Superior temporal gyrus (tissue), 1 donor: Measurements from ENCODE around the gene TNFSF11.
"Not testable (repeated sequence)": the region's sequence is repeated elsewhere in the genome, so short reads cannot be mapped to it uniquely, and the experiment has no call there.

Source experiments
- DNase-seq: peaks from one replicate; pipeline ENCODE4 v3.0.0-alpha.2; 2016; ENCODE audit errors: extremely low spot score

TNFSF11 gene, protein sequence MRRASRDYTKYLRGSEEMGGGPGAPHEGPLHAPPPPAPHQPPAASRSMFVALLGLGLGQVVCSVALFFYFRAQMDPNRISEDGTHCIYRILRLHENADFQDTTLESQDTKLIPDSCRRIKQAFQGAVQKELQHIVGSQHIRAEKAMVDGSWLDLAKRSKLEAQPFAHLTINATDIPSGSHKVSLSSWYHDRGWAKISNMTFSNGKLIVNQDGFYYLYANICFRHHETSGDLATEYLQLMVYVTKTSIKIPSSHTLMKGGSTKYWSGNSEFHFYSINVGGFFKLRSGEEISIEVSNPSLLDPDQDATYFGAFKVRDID

DNA sequence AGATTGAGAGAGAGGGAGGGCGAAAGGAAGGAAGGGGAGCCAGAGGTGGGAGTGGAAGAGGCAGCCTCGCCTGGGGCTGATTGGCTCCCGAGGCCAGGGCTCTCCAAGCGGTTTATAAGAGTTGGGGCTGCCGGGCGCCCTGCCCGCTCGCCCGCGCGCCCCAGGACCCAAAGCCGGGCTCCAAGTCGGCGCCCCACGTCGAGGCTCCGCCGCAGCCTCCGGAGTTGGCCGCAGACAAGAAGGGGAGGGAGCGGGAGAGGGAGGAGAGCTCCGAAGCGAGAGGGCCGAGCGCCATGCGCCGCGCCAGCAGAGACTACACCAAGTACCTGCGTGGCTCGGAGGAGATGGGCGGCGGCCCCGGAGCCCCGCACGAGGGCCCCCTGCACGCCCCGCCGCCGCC is at the start of gene TNFSF11:
Gene TNFSF11, plus strand, starts transcription at position 142 of the 400 bp plus-strand sequence. Its CDS starts 152 bp downstream, at position 294.
- DNase-seq = no peak

DNA sequence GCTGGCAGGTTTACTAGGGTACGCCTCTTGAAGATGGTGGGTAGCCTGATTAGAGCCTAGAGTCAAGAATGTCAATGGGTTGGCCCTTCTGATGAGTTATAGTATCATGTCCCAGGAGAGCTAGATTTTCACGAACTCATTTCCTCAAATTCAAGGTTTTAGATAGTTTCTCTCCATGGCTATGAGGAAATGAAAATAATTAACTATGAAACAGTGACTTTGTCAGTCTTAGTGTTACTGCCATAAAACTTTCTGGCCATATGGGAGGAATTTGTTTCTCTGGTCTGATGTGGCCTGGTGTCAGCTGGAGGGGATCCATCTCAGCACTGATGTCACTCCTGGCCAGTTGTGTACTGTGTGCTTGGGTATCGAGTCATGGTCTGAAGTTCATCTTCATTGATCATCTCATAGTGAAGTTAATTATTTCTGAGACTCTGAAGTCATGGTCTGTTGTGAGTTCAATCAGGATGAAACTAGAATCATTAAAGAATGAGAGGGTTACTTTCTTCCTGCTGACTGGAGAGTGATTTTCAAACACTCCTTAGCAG is 49.4 kb upstream of the TNFSF11 start:
- no peak for DNase-seq

DNA sequence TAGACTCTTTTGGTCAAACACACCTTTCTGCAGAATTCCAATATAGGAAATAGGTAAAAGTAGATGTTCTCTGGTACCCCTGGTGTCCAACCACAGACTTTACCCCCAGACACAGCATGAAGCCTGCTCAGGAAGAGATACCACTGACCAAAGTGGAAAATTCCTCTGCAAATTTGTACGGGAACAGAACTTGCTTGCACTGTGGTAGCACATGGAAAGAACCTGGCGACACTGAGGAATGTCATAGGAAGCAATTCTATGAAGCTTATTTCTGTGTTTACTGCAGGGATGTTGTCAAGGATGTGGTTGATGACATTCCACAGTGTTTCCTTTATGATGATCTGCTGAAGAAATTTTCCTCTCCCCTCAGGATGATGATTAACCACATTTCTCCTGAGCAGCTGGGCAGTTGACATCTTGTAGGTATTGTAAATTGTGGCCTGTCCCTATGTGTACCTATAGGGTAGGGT is 48.9 kb upstream of the TNFSF11 start:
- no peak for DNase-seq

DNA sequence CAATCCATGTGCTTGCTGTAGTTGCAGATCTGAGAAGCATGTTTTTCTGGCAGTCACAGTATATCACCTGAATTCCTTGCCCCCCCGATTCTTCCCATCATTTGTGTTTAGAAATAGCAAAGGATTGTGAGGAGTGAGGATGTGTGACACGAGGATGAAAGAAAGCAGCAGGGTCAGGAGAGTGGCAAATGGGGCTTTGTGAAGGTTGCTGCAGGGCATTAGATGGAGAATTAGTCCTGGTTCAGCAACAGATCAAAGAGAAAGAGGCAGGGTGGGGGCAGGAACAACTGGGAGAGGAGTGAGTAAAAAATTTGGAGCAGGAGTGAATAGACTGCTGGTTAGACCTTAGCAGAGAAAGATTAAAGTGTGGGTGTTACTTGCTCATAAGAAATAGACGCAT is 47.7 kb upstream of the TNFSF11 start:
- no peak for DNase-seq

DNA sequence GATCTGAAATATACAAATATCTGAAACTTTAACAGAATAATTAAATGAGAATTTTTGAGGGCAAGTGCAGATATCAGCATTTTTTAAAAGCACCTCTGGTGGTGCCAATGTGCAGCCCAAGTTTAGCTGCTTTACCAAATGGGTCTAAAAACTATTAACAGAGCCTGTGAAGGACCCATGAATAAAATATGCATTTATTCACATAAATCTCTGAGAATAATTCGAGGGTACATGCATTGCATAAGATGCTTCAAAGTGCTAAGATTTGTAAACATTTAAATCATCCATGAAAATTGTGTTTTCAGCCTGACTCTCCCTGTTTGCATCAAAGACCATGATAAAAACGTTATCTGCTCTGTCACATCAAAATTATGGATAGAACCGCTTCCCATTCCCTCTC is 47.1 kb upstream of the TNFSF11 start:
- DNase-seq = no peak

DNA sequence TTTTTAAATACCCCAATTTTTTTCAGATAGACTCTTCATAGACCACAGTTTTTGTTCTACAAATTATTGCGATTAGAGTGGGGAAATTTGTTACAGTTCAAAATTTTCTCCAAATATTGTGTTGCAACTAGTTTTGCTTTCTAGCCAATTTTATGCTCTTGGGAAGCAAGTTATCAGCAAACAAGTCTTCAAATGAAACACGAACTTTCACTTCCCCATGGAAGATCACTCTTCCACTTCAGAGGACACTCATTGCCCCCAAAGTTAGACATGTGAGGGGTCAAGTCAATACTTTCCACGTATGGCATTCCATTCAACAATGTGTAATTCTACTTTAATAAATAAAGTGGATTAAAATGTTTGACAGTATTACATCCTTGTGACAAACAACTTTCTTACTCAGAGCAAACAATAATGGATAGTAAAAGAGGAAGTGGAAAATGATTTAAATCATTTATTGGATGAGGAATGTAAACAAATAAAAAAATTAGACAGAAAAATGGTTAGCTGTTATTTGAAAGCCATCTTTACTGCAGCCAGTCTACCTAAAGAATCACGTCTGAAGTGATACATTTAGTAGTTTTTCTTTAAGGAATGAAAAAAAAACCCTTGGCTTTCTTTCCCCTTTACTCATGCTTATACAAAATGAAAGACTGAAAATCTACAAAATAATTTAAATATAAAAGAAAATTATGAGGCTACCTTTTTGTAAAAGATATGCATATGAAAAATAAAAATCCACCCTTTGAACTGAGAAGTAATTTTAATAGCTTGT is 41.2 kb upstream of the TNFSF11 start:
- no peak for DNase-seq

DNA sequence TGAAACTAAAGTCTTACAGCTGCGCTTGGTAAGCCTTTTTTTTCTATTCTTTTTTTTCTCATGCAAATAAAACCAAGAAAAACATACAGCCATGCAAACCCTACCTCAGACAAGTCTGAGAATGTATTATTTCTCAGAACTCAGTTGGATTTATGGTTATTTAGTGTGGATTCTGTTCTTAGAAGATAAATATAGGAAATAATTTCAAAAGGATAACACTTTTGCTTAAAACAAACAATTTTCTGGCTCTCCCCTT is 40.7 kb upstream of the TNFSF11 start:
- DNase-seq = no peak

DNA sequence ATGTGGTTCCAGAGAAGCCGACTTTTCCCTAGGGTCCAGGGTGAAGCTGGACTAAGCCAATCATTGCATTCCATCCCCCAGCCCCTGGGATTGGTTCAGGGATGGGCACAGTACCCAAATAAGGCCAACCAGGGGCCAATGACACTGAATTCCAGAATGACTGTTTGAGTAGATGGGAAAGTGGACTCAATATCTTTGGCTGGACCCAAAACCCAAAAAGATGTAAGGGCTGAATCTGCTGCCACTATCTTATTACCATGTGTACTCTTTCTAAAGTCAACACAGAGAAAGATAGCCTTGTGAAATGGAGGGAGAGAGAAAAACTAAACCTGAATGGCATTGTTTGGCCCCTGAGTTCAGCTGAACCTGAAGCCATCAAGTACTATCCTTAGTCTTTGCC is 39.2 kb upstream of the TNFSF11 start:
- no peak for DNase-seq

DNA sequence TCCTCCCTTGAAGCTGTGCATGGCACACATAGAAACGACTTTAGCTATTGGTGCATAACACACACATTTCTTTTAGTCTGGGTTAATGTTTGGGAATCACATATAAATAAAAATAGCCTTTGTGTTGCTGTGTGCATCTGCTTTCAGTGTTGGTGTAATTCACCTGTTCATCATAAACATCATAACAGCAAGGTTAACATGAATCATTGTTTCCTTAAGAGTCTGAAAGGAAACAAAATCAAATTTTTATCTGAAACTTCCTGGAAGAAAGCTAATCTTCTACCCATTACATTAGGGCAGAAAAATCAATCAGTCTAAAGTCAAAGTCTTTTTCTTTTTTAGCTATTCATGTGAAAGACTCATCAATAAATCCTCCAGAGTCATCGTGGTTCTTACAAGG is 35.0 kb upstream of the TNFSF11 start:
- no peak for DNase-seq

DNA sequence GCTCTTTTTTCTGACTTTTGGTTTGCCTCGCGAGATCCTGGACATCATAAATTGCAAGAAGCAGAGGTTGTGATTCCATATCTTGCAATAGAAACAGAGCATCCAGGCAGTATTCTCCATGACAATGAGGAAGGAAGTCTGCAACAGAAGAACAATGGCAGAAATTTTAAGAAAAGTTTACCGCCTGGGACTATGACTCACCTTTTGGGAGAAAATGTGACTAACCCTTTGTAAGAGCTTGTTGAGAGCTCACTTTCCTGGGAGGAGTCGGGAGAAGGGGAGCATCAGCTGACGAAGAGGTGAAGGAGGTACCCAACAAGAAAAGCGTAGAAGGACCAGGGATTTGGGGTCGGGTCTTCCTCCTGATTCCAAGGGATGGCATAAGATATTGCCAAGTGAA is 34.3 kb upstream of the TNFSF11 start:
- DNase-seq = no peak

DNA sequence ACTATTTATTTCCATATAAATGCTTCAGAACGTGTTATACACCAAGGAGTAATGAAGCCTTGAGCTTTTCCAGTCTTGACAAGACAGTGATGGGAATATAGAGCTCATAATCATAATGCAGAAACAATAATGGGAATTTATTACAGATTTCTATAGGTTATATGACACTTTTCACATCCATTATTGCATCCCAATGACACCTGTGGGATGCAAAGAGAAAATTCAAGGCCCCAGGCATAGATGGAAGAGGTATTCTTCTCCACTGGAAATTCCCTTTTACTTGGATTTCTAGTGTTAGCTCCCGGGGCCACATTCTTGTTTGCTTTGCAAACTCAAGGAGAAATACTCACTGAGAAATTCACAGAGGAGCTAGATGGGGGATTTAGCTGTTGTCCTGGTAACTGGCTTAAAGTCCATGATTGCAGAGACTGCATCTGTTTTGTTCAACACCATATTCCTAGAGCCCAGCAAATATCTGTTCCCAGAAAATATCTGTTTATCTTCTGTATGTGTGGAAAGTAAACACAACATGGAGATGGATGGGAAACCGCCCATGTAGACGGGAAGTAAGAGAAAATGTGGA is 30.6 kb upstream of the TNFSF11 start:
- DNase-seq = no peak

DNA sequence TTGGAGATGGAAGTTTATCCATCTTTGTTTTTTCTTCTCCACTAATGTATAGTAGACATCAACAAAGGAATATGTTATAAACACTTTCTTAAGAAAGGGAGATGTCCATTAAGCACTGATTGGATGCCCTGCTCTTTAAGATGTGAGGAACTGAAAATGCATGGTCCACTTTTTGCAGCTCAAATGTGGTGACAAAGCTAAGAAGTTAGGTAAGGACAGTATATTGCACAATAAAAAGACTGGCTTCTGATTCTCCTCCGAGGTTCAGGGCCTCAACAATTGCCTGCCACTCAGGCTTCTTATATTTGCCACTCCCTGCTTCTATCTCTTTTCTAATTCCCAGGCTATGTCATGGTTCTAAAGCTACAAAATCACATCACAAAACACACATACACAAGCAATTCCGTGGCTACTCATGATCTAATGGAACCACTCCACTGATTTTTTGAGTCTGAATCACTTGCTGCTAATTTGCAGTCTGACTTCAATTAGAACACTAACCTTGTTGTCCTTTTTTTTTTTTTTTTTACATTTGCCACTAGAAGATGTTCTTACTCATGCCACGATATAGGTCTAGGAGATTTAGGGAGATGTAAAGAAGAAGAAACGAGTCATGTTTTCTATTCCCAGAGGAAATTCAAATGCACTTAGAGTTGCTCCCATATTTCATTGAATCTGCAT is 29.6 kb upstream of the TNFSF11 start:
- DNase-seq = no peak

DNA sequence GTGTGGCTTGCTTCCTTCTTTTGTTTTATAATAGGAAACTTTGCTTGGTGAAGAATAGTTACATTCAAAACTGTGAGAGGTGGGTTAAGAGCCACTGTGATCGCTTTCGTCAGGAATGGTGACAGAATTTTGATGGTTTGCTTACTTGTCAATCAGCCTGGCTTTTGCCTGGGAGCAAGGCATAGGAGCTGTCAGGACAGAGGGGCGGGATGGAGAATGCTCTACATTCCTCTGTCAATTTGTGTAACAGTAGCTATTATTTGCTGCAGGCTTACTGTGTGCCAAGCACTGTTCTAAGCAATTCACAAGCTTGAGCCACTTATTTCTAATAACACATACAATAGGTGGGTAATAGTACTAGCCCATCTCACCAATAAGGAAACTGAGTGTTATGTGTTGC is 28.1 kb upstream of the TNFSF11 start:
- DNase-seq = no peak

DNA sequence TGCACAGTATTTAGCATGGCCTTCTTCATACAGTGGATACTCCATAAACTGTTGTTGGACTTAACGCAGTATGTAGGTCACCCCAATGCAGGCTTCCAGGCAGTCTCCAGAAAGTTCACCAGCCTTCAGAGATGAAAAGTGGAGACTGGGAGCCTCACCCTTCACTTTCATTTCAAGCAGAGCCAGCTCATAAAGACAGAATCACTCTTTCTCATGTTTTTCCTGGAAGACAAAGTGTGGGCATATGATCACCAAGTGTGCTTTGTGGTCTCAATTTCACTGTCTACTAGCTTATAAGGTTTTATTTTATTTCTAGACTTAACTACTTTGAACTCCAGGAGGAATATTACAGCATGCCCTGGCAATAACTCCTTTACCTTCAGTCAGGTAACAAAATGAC is 26.3 kb upstream of the TNFSF11 start:
- DNase-seq = no peak

DNA sequence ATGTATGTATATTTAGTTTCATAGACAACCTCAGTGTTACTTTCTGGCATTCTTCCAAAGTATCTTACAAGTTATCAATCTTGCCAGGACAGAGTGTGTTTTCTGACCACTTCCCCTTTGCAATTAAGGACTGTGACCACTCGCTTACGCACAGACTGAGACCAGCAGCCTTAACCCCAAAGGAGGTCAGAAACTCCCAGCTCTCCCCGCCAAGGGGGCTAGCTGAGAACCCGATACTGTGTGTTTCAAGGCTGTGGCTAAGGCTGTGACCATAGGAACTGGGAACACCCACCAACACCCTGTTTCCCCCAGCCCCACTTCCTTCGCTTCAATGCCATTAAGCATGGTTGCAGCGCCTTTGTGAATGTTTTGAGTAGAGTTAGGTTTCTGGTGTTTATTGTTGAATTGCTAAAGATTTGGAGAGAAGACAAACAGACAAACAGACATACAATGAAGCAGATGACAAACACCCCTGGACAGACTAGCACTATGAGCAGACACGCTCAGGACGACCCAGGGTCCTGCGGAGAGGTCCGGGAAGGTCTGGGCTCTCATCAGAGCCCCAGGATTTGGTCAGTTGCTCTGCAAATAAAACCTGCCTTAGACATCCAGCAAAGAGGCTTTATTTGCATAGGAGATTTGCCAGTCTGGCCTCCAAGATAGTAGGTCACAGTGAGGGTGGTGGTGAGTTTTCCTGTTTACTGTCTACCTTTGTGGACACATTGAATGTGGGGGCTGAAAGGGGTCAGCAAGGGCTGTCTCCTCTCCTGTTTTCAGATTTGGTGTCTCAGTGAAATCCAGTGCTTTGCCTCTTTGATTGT is 25.0 kb upstream of the TNFSF11 start:
- DNase-seq = no peak

DNA sequence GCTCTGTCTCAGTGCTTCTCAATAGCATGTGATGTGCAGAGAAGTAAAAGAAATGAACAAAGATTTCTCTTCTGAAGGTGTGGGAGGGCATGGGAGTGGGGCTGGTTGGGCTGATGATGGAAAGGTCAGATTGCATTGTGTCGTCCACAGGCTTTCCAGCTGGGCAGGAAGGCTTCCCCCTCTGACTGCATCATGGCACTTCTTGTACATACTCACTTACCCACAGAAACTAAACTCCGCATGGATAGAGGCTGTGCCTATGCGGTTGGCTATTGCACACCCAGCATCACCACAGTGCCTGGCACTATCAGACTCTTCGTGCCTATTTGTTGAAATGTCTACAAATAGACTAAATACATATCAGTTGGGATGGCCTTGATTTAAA is 24.4 kb upstream of the TNFSF11 start:
- no peak for DNase-seq

DNA sequence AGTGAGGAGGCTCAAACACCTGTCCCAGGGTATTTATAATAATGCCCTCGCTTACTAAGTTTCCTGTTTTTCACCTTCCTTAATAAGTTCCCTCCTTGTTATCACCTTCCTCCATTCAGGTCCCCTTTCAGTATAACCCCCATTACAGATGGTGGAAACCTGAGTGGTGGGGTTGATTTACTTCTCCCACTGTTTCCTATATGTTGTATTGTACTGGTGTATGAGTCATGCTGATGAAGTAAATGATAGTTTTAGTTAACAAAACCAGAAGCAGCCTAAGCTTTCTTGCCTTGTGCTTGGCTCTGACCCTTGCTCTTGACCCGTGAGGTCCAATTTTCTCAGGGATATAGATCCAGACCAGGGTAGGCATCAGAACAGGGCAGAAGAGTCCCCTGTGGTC is 22.3 kb upstream of the TNFSF11 start:
- no peak for DNase-seq

DNA sequence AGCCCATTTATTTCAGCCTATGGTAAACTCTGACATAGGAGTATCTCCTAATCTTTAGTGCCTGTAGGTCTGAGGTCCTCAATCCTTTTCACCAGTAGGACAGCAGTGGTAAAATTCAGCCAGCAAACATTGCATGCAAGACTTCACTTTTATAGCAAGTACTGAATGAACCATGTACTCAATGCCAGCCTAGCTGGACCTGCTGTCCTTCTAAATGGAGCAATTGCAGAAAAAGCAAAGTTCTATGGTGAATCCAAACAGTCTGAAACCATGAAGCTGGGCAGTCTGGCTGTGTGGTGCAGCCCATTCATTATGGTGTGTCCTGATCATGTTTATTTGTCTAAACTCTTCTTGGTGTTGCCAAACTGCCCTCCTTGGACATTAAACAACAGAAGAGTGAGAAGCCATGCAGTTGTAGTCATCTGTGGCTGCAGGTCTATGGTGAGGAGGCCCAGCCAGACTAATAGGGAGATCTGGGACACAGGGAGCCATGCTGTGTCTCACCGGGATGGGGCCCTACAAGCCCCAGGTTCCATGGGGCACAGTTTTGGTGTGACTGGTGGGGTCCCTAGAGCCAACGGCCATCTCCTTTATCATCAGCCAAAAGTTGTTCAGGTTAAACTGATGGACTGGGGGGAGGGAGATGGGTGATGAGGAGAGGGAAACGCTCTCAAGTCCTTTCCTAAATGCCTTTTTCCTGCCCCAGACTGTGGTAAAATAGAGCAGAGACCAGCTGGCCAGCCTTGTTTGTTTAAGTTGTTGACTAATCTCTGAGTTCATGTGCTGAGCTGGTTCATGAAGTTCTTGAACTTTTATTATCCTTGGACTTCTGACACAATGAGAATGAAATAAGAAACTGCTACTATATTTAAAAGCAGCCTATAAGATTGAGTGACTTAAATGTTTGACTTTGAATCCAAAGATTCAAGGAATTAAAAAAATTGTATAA is 20.6 kb upstream of the TNFSF11 start:
- DNase-seq = no peak

DNA sequence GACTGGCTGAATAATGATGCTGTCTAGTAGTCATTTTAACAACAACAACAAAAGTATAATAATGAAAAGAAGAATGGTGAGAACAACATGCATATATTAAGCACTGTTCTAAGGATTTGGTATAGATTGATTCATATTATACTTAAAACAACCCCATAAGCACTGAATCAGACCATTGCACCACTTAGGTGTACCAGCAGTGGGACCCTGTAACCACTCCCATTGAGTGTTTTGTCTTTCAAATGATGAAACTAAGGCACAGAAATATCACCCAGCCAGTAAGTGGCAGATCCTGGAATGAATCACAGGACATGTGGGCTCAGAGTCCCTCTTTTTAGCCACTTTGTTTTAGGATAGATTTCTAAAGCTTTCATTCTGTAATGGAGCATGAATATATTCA is 14.9 kb upstream of the TNFSF11 start:
- no peak for DNase-seq

DNA sequence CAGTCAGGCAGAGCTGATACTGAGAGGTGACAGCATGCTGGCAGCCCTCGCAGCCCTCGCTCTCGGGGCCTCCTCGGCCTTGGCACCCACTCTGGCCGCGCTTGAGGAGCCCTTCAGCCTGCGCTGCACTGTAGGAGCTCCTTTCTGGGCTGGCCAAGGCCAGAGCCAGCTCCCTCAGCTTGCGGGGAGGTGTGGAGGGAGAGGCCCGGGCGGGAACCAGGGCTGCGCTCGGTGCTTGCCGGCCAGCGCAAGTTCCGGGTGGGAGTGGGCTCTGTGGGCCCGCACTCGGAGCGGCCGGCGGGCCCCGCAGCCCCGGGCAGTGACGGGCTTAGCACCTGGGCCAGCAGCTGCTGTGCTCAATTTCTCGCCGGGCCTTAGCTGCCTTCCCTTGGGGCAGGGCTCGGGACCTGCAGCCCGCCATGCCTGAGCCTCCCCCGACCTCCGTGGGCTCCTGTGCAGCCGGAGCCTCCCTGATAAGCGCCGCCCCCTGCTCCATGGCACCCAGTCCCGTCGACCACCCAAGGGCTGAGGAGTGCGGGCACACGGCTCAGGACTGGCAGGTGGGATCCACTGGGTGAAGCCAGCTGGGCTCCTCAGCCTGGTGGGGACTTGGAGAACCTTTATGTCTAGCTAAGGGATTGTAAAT is 14.3 kb upstream of the TNFSF11 start:
- not testable (repeated sequence) for DNase-seq
